ENCODE measurements around the gene BTNL9. TPM values are rescaled to one million over a fixed set of nuclear protein-coding genes. Genes with fewer than 3 reads are reported as not detected.

BTNL9 gene
- total RNA-seq, 4 donors from 2014 or later: 2.5 to 96.5 (median 15.4) TPM

DNA sequence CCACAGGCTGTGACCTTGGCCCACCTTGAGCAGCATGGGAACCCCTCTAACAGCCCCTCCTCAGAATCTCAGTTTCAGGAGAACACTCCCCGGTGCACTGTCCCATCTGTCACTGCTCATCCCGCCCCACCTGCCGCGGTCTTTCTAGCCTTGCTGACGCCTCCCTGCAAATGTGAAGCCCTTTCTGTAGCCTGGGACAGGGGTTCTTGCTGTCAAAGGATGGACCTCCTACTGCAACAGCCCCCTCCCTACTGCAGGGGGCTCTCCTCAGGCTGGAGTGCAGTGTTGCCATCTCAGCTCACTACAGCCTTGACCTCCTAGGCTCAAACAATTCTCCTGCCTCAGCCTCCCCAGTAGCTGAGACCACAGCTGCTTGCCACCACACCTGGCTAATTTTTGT lies 70.9 kb downstream of the BTNL9 start:
- in situ Hi-C loops (cut with MboI; ENCODE audit: low pct_ligation_motif_present in 1 of 4, low pct_unique_long_range_greater_than_20kb in 1 of 4, low sequenced_read_pairs in 3 of 4): no loop called here
- Histone ChIP-seq H3K4me3 (no peak overlapping the region), H3K27me3 (peaks cover 95% of the 10 kb centered on the region), H3K36me3 (no peaks in the 10 kb centered on the region), H3K27ac (no peak overlapping the region), H3K9me3 (no peaks in the 10 kb centered on the region), H3K4me1 (peaks cover 0 to 9% (median 3%) of the 10 kb centered on the region in 4 donors)
- 85% methylated on average over 5 of the region's 5 CpGs; no CpG with 5 or more reads in 1 of the 2 donors for WGBS, 2 donors (ENCODE audit: low coverage in 1 of 2)
- intact Hi-C loops (cut with DNase I; ENCODE audit: low total_unique reads): no loop called here
- TF ChIP-seq EP300 (IDR thresholded peaks at IDR 0.05; ENCODE audit: low read depth): no peak
- no peak for TF ChIP-seq POLR2AphosphoS5 (IDR thresholded peaks at IDR 0.05)
- no peak for DNase-seq

Small RNA genes lying within 50 kb of the gene (small RNA-seq; reads per million reads assigned to genes)
- gene MIR8089 (0 reads per million in 4 donors), gene RNU6-1036P (0 reads per million in 4 donors)

Other genes starting within 250 kb of the BTNL9 start
- gene MGAT1, start 237.5 kb upstream of the BTNL9 start, total RNA-seq: 100 to 1,000 TPM in 3 of 4 donors, 10 to 100 TPM in 1; 98.5 to 131 (median 114) TPM
- 10 to 100 TPM in 3 of 4 donors, 1 to 10 TPM in 1; 4.1 to 35.7 (median 26.9) TPM for gene ZFP62, start 179.0 kb upstream of the BTNL9 start, total RNA-seq
- gene BTNL8, start 141.1 kb upstream of the BTNL9 start, total RNA-seq: 100 to 1,000 TPM in 1 of 4 donors, 10 to 100 TPM in 3; 19.7 to 156 (median 59.0) TPM
- gene BTNL3, start 51.4 kb upstream of the BTNL9 start, total RNA-seq: 100 to 1,000 TPM in 1 of 4 donors, 10 to 100 TPM in 3; 15.7 to 146 (median 34.7) TPM
- not detected for gene OR2V1, start 90.9 kb downstream of the BTNL9 start, total RNA-seq
- gene OR2V2, start 107.3 kb downstream of the BTNL9 start, total RNA-seq: not detected
- gene TRIM7, start 164.9 kb downstream of the BTNL9 start, total RNA-seq: 10 to 100 TPM in 1 of 4 donors, 1 to 10 TPM in 2, not detected in 1; 2.5 to 16.7 (median 7.5) TPM
- gene TRIM41, start 183.0 kb downstream of the BTNL9 start, total RNA-seq: 10 to 100 TPM; 17.9 to 23.9 (median 18.7) TPM
- 1,000 to 10,000 TPM; 1,633 to 1,930 (median 1,753) TPM for gene RACK1, start 203.6 kb downstream of the BTNL9 start, total RNA-seq
- gene TRIM52, start 220.9 kb downstream of the BTNL9 start, total RNA-seq: 10 to 100 TPM; 14.7 to 24.3 (median 20.4) TPM

All from transverse colon (tissue), 4 donors.